Femur (tissue), 1 donor: Measurements from ENCODE around the gene TTC9C.
"Not testable (repeated sequence)": the region's sequence is repeated elsewhere in the genome, so short reads cannot be mapped to it uniquely, and the experiment has no call there.

Experiments
- DNase-seq: peaks from one replicate; pipeline ENCODE4 v3.0.0-alpha.2; 2017

TTC9C gene

GRCh38 chr11:62728171-62728988 is at the start of gene TTC9C:
Gene TTC9C (plus strand): TSS chr11:62728486. CDS start chr11:62728849, 363 bp downstream.
- DNase-seq = peak; percentile 93

DNA sequence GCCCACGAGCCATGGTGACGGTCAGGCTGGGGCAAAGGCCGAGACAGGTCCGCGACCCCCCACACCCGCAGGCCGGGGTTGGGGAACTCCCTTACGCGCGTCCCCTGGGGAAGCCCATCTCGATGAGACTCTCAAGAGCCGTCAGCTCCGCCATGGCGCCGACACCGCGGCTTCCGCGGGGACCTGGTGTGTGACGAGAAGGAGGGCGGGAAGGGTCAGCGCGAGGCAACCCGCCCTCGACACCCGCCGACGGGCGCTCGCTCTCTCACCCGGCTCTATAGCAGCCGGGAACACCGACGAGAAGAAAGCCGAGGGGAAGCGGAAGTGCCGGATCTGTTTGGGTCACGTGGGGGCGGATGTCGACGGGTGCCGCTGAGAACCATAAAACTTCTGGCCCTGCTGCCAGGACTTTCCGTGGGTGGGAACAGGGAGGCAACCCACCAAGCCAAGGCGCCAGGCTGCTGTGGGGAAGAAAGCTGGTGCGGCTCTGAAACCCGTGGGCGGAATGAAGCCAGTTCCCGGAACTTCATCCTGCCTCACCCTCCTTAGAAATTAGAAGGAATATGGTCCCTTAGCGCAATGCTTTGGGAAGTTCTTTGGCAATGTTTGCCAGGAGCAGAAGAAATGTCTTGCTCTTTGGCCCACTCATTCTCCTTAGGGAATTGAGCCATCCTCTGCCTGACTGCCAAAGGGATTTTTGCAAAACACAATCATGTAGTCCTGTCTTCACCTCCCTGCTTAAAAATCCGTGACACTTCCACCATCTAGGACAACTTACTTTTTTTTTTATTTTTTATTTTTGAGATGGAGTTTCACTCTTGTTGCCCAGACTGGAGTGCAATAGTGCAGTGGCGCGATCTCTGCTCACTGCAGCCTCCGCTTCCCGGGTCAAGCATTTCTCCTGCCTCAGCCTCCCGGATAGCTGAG is 49.3 kb upstream of the TTC9C start, which contains the start of gene UBXN1:
UBXN1 (minus strand) TSS at position 304 of the 927 bp plus-strand sequence; CDS start at position 154, 150 bp downstream.
- DNase-seq = peak; percentile 96

GRCh38 chr11:62680825-62681240 is 47.5 kb upstream of the TTC9C start:
- peak; percentile 63 for DNase-seq

GRCh38 chr11:62682518-62682917 is 45.8 kb upstream of the TTC9C start:
- no peak for DNase-seq

DNA sequence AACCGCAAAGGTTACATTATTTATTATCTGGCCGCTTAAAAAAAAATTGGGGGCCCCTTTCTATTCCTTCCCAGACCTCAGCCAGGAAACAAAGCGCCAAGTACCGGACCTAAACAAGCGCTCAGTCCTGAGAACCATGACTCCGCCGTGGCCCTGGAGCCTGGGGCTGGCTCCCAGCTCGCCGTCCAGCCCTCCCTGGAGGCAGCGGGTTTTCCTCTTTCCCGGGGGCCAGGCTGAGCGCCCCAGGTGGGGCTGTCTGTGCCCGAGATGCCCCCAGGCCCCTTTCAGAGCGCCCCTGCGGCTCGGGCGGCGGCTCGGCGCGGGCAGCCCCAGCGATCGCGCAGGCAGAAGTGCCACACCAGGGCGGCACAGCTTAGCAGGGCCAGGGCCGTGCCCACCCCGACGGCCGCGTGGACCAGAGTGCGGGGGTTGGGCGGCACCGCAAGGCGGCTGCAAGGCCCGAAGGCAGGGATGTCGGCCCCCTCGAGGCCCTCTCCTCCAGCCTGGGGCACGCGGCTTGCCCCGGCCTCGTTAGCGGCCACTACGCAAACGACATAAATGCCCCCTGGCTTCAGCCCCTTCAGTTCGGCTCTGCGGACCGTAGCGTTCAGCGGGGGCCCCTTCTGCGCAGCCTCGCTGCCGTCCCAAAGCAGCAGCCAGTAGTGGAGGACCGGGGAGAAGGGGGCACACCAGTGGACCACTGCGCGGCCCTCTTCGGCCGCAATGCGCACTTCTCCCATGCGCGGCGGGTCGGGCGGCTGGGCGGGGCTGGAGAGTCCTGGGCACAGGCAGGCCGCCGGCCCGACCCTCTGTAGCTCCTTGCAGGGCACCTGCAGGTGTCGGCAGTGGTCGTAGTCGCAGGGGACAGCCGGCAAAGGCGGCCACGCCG is 40.5 kb upstream of the TTC9C start:
- no peak for DNase-seq

DNA sequence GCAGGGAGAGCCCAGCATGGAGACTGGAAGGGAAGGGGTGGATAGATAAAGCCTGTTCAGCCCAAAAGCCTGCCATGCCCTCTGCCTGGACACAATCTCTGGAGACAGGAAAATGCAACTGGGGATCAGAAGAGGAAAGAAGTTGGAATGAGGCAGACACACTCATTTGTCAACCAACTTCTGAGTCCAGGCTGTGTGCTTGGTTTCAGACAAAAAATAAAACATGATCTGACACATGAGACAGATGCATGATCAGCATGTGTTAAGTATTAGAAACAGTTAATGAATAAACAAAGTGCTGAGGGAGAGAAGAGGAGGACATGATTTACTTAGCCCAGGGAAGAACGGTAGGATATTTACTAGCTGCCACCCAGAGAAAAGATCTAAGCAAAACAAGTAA is 39.8 kb upstream of the TTC9C start:
- DNase-seq = no peak

- DNase-seq = peak; percentile 89
Observed at GRCh38 chr11:62689421-62690183, 38.7 kb upstream of the TTC9C start, which contains the start of gene LRRN4CL. Gene LRRN4CL (minus strand): TSS chr11:62689530. CDS start chr11:62688508, 1,022 bp downstream.

DNA sequence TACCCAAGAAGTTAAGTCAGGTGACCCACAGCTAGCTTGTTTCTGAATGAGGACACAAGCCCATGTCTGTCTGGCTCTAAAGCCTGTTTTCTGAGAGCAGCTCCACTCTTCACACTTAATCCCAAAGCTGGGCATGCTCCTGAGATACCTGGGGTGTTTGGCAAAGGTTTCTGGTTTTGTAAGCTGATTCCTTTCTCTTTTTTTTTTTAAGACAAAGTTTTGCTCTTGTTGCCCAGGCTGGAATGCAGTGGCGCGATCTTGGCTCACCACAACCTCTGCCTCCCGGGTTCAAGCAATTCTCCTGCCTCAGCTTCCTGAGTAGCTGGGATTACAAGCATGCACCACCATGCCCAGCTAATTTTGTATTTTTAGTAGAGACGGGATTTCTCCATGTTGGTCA is 34.7 kb upstream of the TTC9C start:
- not testable (repeated sequence) for DNase-seq

DNA sequence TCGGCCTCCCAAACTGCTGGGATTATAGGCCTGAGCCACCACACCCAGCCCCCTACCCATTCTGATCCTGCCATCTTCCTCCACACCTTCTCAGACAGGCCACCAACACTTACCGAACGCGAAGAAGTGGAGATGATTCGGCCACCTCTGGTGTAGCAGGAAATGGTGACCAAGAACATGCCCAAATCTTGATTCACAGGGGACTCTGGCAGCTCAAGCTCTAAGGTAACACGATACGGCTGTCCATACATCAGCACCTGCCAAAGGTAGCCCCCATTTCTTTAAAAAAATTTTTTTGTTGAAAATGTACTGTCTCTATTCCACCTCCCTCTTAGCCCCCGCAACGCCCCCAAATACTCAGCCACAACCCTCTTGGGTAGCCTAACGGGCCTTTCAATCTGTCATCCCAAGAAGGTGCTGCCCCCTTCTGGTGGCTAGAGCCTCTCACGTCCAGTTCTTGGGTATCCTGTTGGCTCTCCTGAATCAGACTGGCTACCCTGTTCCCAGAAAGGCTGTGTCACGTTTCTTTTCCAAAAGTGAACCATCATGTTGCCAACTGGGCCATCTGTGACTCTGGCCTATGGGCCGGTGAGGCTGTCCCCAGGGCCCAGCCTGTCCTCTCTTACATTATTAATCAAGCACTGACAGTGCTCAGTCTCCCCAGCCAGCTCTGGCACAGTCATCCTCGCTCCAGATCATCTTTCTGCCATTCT is 33.7 kb upstream of the TTC9C start:
- DNase-seq = peak; percentile 84

GRCh38 chr11:62702246-62702645 is 26.0 kb upstream of the TTC9C start:
- DNase-seq = no peak

DNA sequence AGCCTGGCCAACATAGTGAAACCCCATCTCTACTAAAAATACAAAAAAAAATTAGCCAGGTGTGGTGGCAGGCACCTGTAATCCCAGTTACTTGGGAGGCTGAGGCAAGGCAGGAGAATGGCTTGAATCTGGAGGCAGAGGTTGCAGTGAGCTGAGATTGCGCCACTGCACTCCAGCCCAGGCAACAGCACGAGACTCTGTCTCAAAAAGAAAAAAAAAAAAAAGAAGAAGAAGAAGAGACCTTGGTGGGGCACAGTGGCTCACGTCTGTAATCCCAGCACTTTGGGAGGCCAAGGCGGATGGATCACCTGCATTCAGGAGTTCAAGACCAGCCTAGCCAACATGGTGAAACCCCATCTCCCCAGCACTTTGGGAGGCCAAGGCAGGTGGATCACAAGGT is 24.4 kb upstream of the TTC9C start:
- DNase-seq = not testable (repeated sequence)

DNA sequence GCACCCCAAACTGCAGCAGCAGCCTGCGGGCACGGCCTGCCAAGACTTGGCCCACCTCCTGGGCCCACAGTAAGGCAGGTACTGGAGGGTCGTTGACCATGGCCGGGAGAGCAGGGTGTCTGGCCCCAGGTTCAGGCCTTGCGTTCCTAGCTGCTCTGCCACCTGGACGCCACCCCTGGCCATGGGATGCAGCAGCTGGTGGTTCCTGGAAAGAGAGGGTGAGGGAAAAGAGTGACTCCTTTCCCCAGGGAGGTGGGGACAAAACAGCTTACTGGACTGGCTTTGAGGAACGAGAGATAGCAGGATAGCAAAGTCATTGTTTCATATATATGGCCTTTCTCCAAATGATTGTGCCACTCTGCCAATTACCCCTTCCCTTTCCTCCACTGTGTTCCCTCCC is 22.9 kb upstream of the TTC9C start:
- DNase-seq = no peak

DNA sequence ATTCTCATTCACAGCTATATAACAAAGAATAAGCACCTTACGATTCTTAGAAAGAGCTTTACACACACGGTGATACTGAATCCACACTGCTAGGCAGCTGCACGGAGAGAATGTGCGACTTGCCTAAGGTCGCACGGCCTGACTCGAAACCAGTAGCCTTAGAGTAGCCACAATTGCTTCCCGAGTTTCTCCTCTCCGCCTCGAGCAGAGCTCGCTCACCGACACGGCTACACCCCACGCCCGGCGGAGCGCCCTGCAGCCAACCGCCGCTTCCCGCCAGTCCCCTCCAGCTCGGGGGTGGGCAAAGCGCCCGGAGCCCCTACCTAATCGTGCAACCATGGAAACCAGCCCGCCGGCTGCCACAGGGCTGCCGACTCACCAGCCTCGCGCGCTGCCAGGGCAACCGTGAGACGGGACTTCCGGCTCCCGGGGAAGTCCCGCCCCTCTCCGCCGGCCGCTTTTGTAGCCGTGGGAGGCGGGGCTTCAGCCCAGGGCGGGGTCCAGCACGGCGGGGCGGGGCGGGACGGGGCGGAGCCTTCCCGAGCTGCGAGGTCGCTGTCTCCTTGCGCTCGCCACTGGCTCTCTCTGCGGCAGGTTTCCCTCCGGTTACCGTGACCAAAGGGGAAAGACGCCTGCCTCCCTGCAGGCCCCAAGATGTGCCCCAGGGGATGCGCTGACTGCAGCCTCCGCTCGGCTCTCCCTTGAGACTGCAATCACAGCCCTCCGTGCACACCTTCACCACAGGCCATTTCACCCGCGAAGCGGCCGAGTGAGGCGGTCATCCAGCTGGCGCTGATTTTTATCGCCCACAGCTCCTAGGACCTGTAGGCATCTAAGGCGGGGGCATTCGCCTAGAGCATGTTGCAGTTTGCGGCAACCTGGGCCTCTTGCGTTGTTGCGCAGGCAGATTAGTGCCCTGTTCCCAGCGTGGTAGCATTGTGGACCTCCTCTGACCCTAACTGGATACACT is 22.1 kb upstream of the TTC9C start:
- DNase-seq = peak; percentile 97

DNA sequence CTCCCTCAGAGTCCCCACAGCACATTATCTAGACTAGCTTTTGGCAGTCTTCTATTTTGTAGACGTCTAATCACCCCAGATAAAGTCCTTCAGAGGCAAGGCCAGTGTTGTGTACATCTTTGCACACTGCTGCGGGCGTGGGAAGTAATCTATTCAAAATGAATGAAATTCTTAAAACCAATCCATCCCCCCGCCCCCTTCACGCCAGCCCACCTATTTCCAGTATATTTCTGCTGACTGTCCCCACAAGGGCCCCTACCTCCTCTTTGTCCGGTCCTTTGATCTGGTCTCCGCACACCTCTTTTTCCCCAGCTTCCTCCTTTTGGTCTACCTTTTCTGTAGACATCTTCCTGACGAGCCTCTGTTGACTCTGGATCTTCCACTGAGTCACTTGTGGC is 21.4 kb upstream of the TTC9C start:
- no peak for DNase-seq

DNA sequence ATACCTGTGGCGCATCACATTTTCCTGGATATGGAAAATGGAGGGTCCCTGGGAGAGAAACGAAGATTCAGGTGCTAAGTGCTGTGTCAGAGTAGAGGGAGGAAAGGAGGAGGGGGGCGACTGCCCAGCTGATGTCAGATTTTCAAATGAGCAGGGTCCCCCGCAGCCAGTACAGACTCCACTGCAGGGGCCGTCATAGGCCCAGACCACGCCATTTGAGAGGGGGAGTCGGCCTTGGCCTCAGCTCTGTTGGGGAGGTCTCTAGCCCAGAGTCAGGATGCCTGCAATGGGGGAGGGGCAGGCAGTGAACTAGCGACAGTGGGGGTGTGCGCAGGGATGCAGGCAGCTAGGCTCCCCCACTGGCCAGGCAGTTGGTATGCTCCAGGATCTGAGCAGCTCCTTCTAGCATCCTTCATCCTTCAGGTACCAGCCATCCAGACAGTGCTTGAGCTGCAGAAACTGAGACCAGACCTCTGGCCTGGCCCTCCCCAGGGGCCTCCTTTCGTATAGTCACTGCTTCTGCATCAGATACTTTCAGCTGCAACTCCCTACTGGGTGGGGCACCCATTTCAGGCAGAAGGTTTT is 20.9 kb upstream of the TTC9C start, which contains the start of the genes BSCL2 and GNG3:
BSCL2 (minus strand) TSS at position 148 of the 585 bp plus-strand sequence. CDS start 229 bp downstream, outside the sequence.
GNG3 (plus strand) TSS at position 400 of the 585 bp plus-strand sequence. CDS start 620 bp downstream, outside the sequence.
- DNase-seq = peak; percentile 49

GRCh38 chr11:62708392-62708791 is 19.9 kb upstream of the TTC9C start:
- peak; percentile 46 for DNase-seq

- DNase-seq = peak; percentile 44
Observed at GRCh38 chr11:62708793-62709192, 19.5 kb upstream of the TTC9C start.

- peak; percentile 99 for DNase-seq
Observed at GRCh38 chr11:62709247-62710000, 18.9 kb upstream of the TTC9C start.
